Heart left ventricle (tissue), 16 donors: ENCODE measurements around the gene USP22. TPM values are rescaled to one million over a fixed set of nuclear protein-coding genes. Genes with fewer than 3 reads are reported as not detected.
A peak's percentile ranks its signal among the peaks of the same experiment; 100 is the strongest.

Source experiments
- ATAC-seq, 4 donors: fragments of 200-7000 bp; cut with Tn5 transposase; one replicate each; pipeline ENCODE4 v1.9.1; 2020 to 2022; ENCODE audit warnings: moderate library complexity in 4 of 4, mild to moderate bottlenecking in 3 of 4, moderate number of reproducible peaks in 1 of 4
- DNase-seq, 5 donors: peaks; one replicate each; pipeline ENCODE4 v3.0.0-alpha.2; 2020
- H3K27ac ChIP-seq, 12 donors: fragments of 200-600 bp; sonication (generic) in 4 of 12; one replicate each; pipeline versions ENCODE4 v1.5.0 to v1.8.0; 2016 to 2022; ENCODE audit warnings: mild to moderate bottlenecking in 2 of 12
- H3K27me3 ChIP-seq, 9 donors: fragments of 200-600 bp; sonication (generic) in 2 of 9; one replicate each; pipeline versions ENCODE4 v1.5.1 to v1.8.0; 2016 to 2022; ENCODE audit warnings: mild to moderate bottlenecking in 3 of 9
- H3K36me3 ChIP-seq, 9 donors: fragments of 200-600 bp; sonication (generic) in 2 of 9; one replicate each; pipeline versions ENCODE4 v1.5.0 to v1.8.0; 2018 to 2022; ENCODE audit warnings: mild to moderate bottlenecking in 2 of 9
- H3K4me1 ChIP-seq, 12 donors: fragments of 200-600 bp; sonication (generic) in 4 of 12; one replicate each; pipeline versions ENCODE4 v1.5.0 to v1.8.0; 2016 to 2022; ENCODE audit warnings: mild to moderate bottlenecking in 3 of 12
- H3K4me3 ChIP-seq, 12 donors: fragments of 200-600 bp; sonication (generic) in 4 of 12; one replicate each; pipeline versions ENCODE4 v1.5.0 to v1.8.0; 2017 to 2022; ENCODE audit warnings: mild to moderate bottlenecking in 9 of 12, moderate library complexity in 4 of 12
- H3K9me3 ChIP-seq, 12 donors: fragments of 200-600 bp; sonication (generic) in 4 of 12; one replicate each; pipeline versions ENCODE4 v1.5.0 to v1.8.0; 2016 to 2022; ENCODE audit warnings: mild to moderate bottlenecking in 1 of 12
- POLR2A ChIP-seq, 2 donors: fragments of 450-650 bp; IDR thresholded peaks; one replicate each; pipeline ENCODE4 v1.6.1; 2017; ENCODE audit warnings: antibody characterized with exemption in 2 of 2, mild to moderate bottlenecking in 2 of 2, moderate library complexity in 2 of 2
- WGBS, 4 donors: extraction: QIAGEN DNeasy Blood & Tissue Kit in 2 of 4; methylation state at CpG; one replicate each; pipeline versions ENCODE4 v1.1.5 to v1.1.7; 2013 to 2018; 5-methylcytosine and 5-hydroxymethylcytosine counted together
- intact Hi-C, 10 donors: fragments of 100-400 bp; cut with DNase I; formaldehyde crosslinking; loops; one replicate each; pipeline versions ENCODE4 v1.11.1 to v1.14.2; 2022
- polyA plus RNA-seq, 2 donors: library from polyadenylated mRNA; stranded (reverse); fragments of 200-250 nt; gene quantifications; one replicate each; pipeline ENCODE4 v1.2.3, GENCODE V29; 2013
- total RNA-seq, 9 donors: library from RNA; depleted of rRNA in 2 of 9; stranded (reverse); fragments of >200 nt in 2 of 9; fragmentation: NEBNext Ultra II Directional in 3 of 9; extraction: Animal tissue kit (Norgen Biotek cat#: 25700) in 3 of 9; gene quantifications; one replicate each; pipeline versions ENCODE4 v1.1.0 to v1.2.4, GENCODE V29; 2016 to 2023
- TF ChIP-seq, protein P1 (sequence below), 12 donors: fragments of 200-600 bp; sonication (generic) in 4 of 12; IDR thresholded peaks; one replicate each; pipeline versions ENCODE4 v1.5.0 to v1.8.0; 2018 to 2022; ENCODE audit warnings: antibody characterized with exemption in 12 of 12, mild to moderate bottlenecking in 5 of 12
- donor health status: ischemic (EF 13 %, LVEDD 7.1; RV severe dilation, severe dysfunction).
- donor health status: healthy with polysubstance abuse.
- donor health status: DM: no; HTN: yes; CAD: no.
- donor health status: DM: no; HTN: no; CAD: no.
- donor health status: ischemic (EF 25% LVEDD 6.9; RV normal size, moderate dysfunction).
- donor health status: ischemic (EF 25% LVEDD 5.7; RV mildly dilated, moderate dysfunction).
- donor health status: healthy.
- donor health status: DM: yes; HTN: yes; CAD: no.
- donor health status: ischemic (EF 35%, LVEDD 5.7; RV mildly dilated, moderate dysfunction).
- donor health status: nonischemic (EF 11% LVEDD 7.7; RV severe dilation, severe dysfunction).
- donor health status: DM: yes; HTN: yes; CAD: no.
- donor health status: PGD.
- donor health status: ischemic (EF 29% LVEDD 5.4; RV normal size, mild dysfunction).
- donor health status: nonischemic (EF 23%, LVEDD 6.1; RV moderate dilation, normal function).

The USP22 gene
- total and polyA plus RNA-seq, 11 donors: 33.7 to 207 (median 169) TPM

DNA sequence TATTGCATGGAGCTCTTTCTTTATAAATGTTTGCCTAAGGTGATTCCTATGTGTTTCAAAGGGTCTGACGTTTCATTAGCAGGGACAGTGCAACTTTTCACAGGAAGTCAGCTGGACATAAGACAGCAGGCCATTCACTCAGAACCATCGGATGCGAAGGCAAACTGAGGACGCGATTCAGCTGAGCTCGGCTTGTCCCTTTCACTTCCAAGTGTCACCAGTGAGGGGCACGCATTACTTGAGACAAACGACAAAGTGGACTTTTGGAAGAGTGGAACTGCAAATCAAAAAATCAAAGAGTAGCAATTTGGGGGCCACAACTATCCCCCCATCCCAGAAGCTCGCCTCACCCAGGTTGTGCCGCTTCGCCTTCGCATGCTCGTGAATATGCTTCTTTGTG, 14.6 kb downstream of the USP22 start:
- ATAC-seq (no peak), DNase-seq (no peak)
- Histone ChIP-seq H3K27me3 (no peaks in the 10 kb centered on the region), H3K36me3 (peaks cover 0 to 65% (median 49%) of the 10 kb centered on the region in 9 donors), H3K4me1 (peaks cover 13 to 75% (median 63%) of the 10 kb centered on the region in 12 donors), H3K9me3 (no peaks in the 10 kb centered on the region), H3K27ac (peak overlapping the region in 1 of 12 donors; percentile 59), H3K4me3 (no peak overlapping the region)
- WGBS, 4 donors: 50 to 66% (median 65%) methylated on average over 13 of the region's 13 CpGs
- TF ChIP-seq, protein P1, sequence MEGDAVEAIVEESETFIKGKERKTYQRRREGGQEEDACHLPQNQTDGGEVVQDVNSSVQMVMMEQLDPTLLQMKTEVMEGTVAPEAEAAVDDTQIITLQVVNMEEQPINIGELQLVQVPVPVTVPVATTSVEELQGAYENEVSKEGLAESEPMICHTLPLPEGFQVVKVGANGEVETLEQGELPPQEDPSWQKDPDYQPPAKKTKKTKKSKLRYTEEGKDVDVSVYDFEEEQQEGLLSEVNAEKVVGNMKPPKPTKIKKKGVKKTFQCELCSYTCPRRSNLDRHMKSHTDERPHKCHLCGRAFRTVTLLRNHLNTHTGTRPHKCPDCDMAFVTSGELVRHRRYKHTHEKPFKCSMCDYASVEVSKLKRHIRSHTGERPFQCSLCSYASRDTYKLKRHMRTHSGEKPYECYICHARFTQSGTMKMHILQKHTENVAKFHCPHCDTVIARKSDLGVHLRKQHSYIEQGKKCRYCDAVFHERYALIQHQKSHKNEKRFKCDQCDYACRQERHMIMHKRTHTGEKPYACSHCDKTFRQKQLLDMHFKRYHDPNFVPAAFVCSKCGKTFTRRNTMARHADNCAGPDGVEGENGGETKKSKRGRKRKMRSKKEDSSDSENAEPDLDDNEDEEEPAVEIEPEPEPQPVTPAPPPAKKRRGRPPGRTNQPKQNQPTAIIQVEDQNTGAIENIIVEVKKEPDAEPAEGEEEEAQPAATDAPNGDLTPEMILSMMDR (IDR thresholded peaks at IDR 0.05): no peak
- TF ChIP-seq POLR2A (IDR thresholded peaks at IDR 0.05): no peak
- intact Hi-C loops: no loop called here

DNA sequence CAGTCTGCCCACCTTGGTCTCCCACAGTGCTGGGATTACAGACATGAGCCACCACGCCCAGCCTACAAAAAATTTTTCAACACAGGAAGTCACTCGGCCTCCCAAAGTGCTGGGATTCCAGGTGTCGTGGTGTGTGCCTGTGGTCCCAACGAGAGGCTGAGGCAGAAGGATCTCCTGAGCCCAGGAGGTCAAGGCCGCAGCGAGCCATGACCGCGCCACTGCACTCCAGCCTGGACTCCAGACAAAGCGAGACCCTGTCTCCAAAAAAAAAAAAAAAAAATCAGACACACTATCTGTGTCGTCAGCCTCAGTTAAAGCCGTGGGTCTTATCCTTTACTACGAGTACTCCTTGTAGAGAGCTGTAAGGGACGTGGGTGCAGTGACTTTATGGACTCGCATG, 15.8 kb downstream of the USP22 start:
- ATAC-seq (no peak), DNase-seq (no peak)
- no peaks in the 10 kb centered on the region for H3K9me3 ChIP-seq
- H3K27ac ChIP-seq: no peak overlapping the region
- intact Hi-C loops: no loop called here
- peaks cover 3 to 68% (median 55%) of the 10 kb centered on the region in 12 donors for H3K4me1 ChIP-seq
- TF ChIP-seq POLR2A (IDR thresholded peaks at IDR 0.05): no peak
- TF ChIP-seq, protein P1 (IDR thresholded peaks at IDR 0.05): no peak
- 78 to 87% (median 80%) methylated on average over 14 of the region's 14 CpGs for WGBS, 4 donors
- H3K27me3 ChIP-seq: no peaks in the 10 kb centered on the region
- H3K4me3 ChIP-seq: no peak overlapping the region
- peaks cover 0 to 64% (median 59%) of the 10 kb centered on the region in 9 donors for H3K36me3 ChIP-seq

DNA sequence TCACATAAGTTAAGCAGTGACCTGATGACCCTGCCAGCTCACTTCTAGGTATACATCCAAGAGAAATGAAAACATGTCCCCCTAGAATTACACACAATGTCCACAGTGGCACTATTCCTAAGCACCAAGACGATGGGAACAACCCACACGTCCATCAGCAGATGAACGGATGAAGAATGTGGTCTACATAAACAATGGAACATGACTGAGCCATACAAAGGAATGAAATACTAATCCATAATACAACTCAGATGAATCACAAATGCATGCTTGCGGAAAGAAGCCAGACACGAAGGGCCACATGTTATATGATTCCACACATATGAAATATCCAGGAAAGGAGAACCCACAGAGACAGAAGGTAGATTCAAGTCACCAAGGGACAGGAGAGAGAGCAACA, 17.4 kb downstream of the USP22 start:
- intact Hi-C loops: no loop called here
- Histone ChIP-seq H3K4me3 (no peak overlapping the region), H3K27ac (no peak overlapping the region), H3K4me1 (peaks cover 0 to 68% (median 48%) of the 10 kb centered on the region in 12 donors), H3K9me3 (no peaks in the 10 kb centered on the region), H3K36me3 (peaks cover 0 to 79% (median 74%) of the 10 kb centered on the region in 9 donors), H3K27me3 (no peaks in the 10 kb centered on the region)
- no peak for DNase-seq
- TF ChIP-seq, protein P1 (IDR thresholded peaks at IDR 0.05): no peak
- no peak for TF ChIP-seq POLR2A (IDR thresholded peaks at IDR 0.05)
- no peak for ATAC-seq
- WGBS, 4 donors: 52 to 66% (median 56%) methylated on average over 5 of the region's 5 CpGs

DNA sequence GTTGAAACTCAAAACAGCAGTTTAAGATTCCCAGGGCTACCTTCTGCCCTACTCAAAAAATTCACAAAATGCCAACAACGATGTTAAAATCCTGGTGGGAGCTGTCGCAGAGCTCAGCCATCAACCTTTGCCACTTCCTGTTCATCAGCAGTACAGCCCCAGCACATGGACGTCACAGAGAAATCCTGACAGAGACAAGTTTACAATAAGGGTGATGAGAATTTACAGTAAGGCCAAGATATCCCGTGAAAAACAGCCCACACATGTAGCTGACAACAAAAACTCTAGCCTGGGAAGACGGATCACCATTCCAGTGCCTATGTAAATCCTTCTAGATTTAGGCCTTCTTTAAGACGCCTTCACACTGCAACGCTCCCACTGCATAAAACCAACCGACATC, 18.8 kb downstream of the USP22 start:
- Histone ChIP-seq H3K36me3 (peaks cover 0 to 93% (median 89%) of the 10 kb centered on the region in 9 donors), H3K9me3 (no peaks in the 10 kb centered on the region), H3K4me3 (no peak overlapping the region), H3K4me1 (peaks cover 0 to 60% (median 38%) of the 10 kb centered on the region in 12 donors), H3K27ac (peak overlapping the region in 2 of 12 donors; percentile 37 to 58), H3K27me3 (no peaks in the 10 kb centered on the region)
- TF ChIP-seq POLR2A (IDR thresholded peaks at IDR 0.05): no peak
- TF ChIP-seq, protein P1 (IDR thresholded peaks at IDR 0.05): no peak
- ATAC-seq (no peak), DNase-seq (no peak)
- intact Hi-C loops: no loop called here
- WGBS, 4 donors: 34 to 41% (median 39%) methylated on average over 8 of the region's 8 CpGs
